Trophoblast cell (in vitro differentiated cells and primary cell): Measurements from ENCODE around the gene HSD3B1. TPM values are rescaled to one million over a fixed set of nuclear protein-coding genes. Genes with fewer than 3 reads are reported as not detected.

Experiments
- DNase-seq, 2 donors: peaks; one replicate each; pipeline ENCODE4 v3.0.0-alpha.2; 2016
- H2AFZ ChIP-seq: 2 replicates; pipeline ENCODE4 v1.6.1; 2013; ENCODE audit warnings: low read length, moderate library complexity, mild to moderate bottlenecking; ENCODE audit not compliant: insufficient read depth, poor library complexity
- H2AK5ac ChIP-seq: 2 replicates; pipeline ENCODE4 v1.6.1; 2013; ENCODE audit warnings: mild to moderate bottlenecking, low read length
- H2BK120ac ChIP-seq: 2 replicates; pipeline ENCODE4 v1.6.1; 2013; ENCODE audit warnings: low read length, mild to moderate bottlenecking, moderate library complexity; ENCODE audit not compliant: insufficient read depth, poor library complexity
- H2BK12ac ChIP-seq: 2 replicates; pipeline ENCODE4 v1.6.1; 2013; ENCODE audit warnings: mild to moderate bottlenecking, low read length, moderate library complexity
- H2BK5ac ChIP-seq: 2 replicates; pipeline ENCODE4 v1.6.1; 2013; ENCODE audit warnings: low read length, low read depth, moderate library complexity, mild to moderate bottlenecking; ENCODE audit not compliant: poor library complexity
- H3K14ac ChIP-seq: 2 replicates; pipeline ENCODE4 v1.6.1; 2013; ENCODE audit warnings: mild to moderate bottlenecking, low read length
- H3K18ac ChIP-seq: 2 replicates; pipeline ENCODE4 v1.6.1; 2013; ENCODE audit warnings: mild to moderate bottlenecking, low read length
- H3K23ac ChIP-seq: 2 replicates; pipeline ENCODE4 v1.6.1; 2013; ENCODE audit warnings: low read length
- H3K27ac ChIP-seq: 2 replicates; pipeline ENCODE4 v1.5.1; 2013; ENCODE audit warnings: low read depth, mild to moderate bottlenecking, inconsistent platforms, low read length, moderate library complexity
- H3K27me3 ChIP-seq: 2 replicates; pipeline ENCODE4 v1.6.1; 2013; ENCODE audit warnings: inconsistent platforms, mild to moderate bottlenecking, low read length, moderate library complexity; ENCODE audit not compliant: insufficient read depth
- H3K36me3 ChIP-seq, 2 experiments: 1 replicate in 1 of 2; 2 replicates in 1 of 2; pipeline ENCODE4 v1.6.1; 2013; ENCODE audit warnings: low read length in 2 of 2, mild to moderate bottlenecking in 2 of 2, moderate library complexity in 1 of 2; ENCODE audit not compliant: insufficient read depth in 2 of 2, control insufficient read depth in 1 of 2
- H3K4ac ChIP-seq: 2 replicates; pipeline ENCODE4 v1.6.1; 2013; ENCODE audit warnings: low read depth, mild to moderate bottlenecking, low read length, moderate library complexity
- H3K4me1 ChIP-seq, 2 experiments: 1 replicate in 1 of 2; 2 replicates in 1 of 2; pipeline ENCODE4 v1.6.1; 2013; ENCODE audit warnings: low read length in 2 of 2, mild to moderate bottlenecking in 2 of 2, moderate library complexity in 1 of 2; ENCODE audit not compliant: insufficient read depth in 2 of 2, control insufficient read depth in 1 of 2
- H3K4me2 ChIP-seq: 2 replicates; pipeline ENCODE4 v1.6.1; 2013; ENCODE audit warnings: inconsistent platforms, mild to moderate bottlenecking, low read length, moderate library complexity
- H3K4me3 ChIP-seq: 2 replicates; pipeline ENCODE4 v1.5.1; 2013; ENCODE audit warnings: mild to moderate bottlenecking, low read depth, low read length, inconsistent platforms
- H3K79me1 ChIP-seq: one replicate; pipeline ENCODE4 v1.6.1; 2013; ENCODE audit warnings: low read length
- H3K79me2 ChIP-seq: 2 replicates; pipeline ENCODE4 v1.6.1; 2013; ENCODE audit warnings: low read length, mild to moderate bottlenecking; ENCODE audit not compliant: control insufficient read depth, insufficient read depth, poor library complexity
- H3K9ac ChIP-seq: 2 replicates; pipeline ENCODE4 v1.6.1; 2013; ENCODE audit warnings: mild to moderate bottlenecking, low read length
- H3K9me3 ChIP-seq: 2 replicates; pipeline ENCODE4 v1.6.1; 2013; ENCODE audit warnings: low read depth, mild to moderate bottlenecking, control low read depth, inconsistent platforms, low read length; ENCODE audit not compliant: insufficient read depth
- H4K12ac ChIP-seq: 2 replicates; pipeline ENCODE4 v1.6.1; 2013; ENCODE audit warnings: low read depth, mild to moderate bottlenecking, low read length, moderate library complexity
- H4K8ac ChIP-seq: 2 replicates; pipeline ENCODE4 v1.6.1; 2013; ENCODE audit warnings: low read depth, mild to moderate bottlenecking, low read length, moderate library complexity
- H4K91ac ChIP-seq: one replicate; pipeline ENCODE4 v1.6.1; 2013; ENCODE audit warnings: low read depth, mild to moderate bottlenecking, low read length, moderate library complexity
- WGBS: extraction: QIAGEN DNeasy Blood & Tissue Kit; methylation state at CpG from one replicate; pipeline ENCODE4 v1.1.7; 2013; ENCODE audit warnings: missing lambda C conversion rate; ENCODE audit not compliant: insufficient read length, insufficient coverage; ENCODE audit errors: extremely low coverage; 5-methylcytosine and 5-hydroxymethylcytosine counted together
- polyA plus RNA-seq: library from polyadenylated mRNA; stranded (reverse); fragments of 200-250 nt; gene quantifications from 2 replicates; pipeline ENCODE4 v1.2.3, GENCODE V29; 2013

Gene HSD3B1
- polyA plus RNA-seq = 250 and 277 TPM in 2 replicates

DNA sequence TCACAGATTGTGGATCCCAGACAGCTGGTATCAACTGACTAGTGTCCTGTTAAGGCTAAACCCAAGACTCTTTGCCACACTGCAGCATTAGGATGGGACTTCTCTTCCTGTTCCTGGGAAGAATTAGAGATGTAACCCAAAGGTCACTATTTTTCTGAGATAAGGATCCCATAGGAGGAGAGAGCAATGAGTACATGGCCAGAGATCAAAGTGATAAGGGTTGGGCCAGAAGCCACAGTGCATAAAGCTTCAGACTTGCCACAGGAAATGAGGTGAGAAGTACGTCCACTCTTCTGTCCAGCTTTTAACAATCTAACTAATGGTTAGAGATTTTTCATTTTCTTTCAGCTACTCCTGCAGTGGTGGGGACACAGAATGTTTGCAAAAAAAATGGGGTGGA is at the start of gene HSD3B1:
Gene HSD3B1 (plus strand): TSS at position 270 of the 400 bp plus-strand sequence. CDS start 267 bp downstream, outside the sequence.
- Histone ChIP-seq H4K91ac (peak within 1 kb of the TSS; percentile 86), H3K79me2 (peaks cover 4% of the 10 kb centered on the region), H2BK12ac (peak within 1 kb of the TSS; percentile 55), H3K23ac (no peak within 1 kb of the TSS), H3K27ac (peak within 1 kb of the TSS; percentile 1), H2BK120ac (peak within 1 kb of the TSS; percentile 29), H3K4ac (peak within 1 kb of the TSS; percentile 43), H3K18ac (peak within 1 kb of the TSS; percentile 46), H3K27me3 (no peaks in the 10 kb centered on the region), H4K8ac (peak within 1 kb of the TSS; percentile 61), H3K9me3 (no peaks in the 10 kb centered on the region), H3K4me3 (no peak within 1 kb of the TSS), H3K9ac (no peak within 1 kb of the TSS), H4K12ac (no peak within 1 kb of the TSS), H3K4me1 (peaks cover 3 to 12% of the 10 kb centered on the region in 2 experiments), H2BK5ac (peak within 1 kb of the TSS; percentile 74), H2AK5ac (peak within 1 kb of the TSS; percentile 57), H2AFZ (no peak within 1 kb of the TSS), H3K79me1 (peaks cover 11% of the 10 kb centered on the region), H3K4me2 (peak within 1 kb of the TSS; percentile 21), H3K36me3 (peaks cover 4 to 6% of the 10 kb centered on the region in 2 experiments), H3K14ac (peak within 1 kb of the TSS; percentile 65)
- WGBS = no CpG with 5 or more reads among the region's 1 CpG
- DNase-seq = peak; percentile 62 to 82

DNA sequence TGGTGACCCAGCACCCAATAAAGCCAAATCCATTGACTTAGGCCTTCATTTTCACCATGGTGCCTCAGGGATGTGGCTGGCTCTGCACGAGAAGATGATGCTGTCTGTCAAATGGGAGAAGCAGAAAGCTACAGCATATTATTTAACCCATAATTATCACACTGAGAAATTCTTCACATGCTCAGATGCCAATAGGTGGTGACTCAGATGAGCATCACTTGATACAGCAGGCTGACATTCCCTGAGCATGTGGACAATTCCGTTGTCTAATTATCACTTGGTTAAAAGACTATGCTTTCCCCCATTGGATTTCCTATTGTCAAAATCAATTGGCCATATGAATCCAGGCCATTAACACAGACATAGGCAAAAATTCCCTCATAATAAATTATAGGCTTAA is 44.0 kb upstream of the HSD3B1 start:
- Histone ChIP-seq H2AK5ac (no peak overlapping the region), H3K4me3 (no peak overlapping the region), H3K14ac (no peak overlapping the region), H2AFZ (no peak overlapping the region), H3K27ac (no peak overlapping the region), H2BK120ac (no peak overlapping the region), H3K4ac (no peak overlapping the region), H4K91ac (no peak overlapping the region), H3K4me2 (no peak overlapping the region), H4K12ac (no peak overlapping the region), H3K4me1 (peaks cover 3% of the 10 kb centered on the region in 2 experiments), H4K8ac (no peak overlapping the region), H3K9ac (no peak overlapping the region), H3K79me1 (no peaks in the 10 kb centered on the region), H3K36me3 (no peaks in the 10 kb centered on the region), H3K27me3 (no peaks in the 10 kb centered on the region), H3K23ac (no peak overlapping the region), H3K18ac (no peak overlapping the region), H3K79me2 (no peaks in the 10 kb centered on the region), H2BK5ac (no peak overlapping the region), H2BK12ac (no peak overlapping the region), H3K9me3 (no peaks in the 10 kb centered on the region)
- WGBS = no CpG with 5 or more reads among the region's 2 CpGs
- no peak for DNase-seq

- no CpG with 5 or more reads among the region's 2 CpGs for WGBS
- no peak overlapping the region for H2BK120ac ChIP-seq
- no peak for DNase-seq
- no peak overlapping the region for H2AFZ ChIP-seq
- no peak overlapping the region for H2AK5ac ChIP-seq
- H3K79me1 ChIP-seq = no peaks in the 10 kb centered on the region
- no peaks in the 10 kb centered on the region for H3K27me3 ChIP-seq
- no peak overlapping the region for H4K12ac ChIP-seq
- H2BK12ac ChIP-seq = no peak overlapping the region
- H3K79me2 ChIP-seq = no peaks in the 10 kb centered on the region
- H2BK5ac ChIP-seq = no peak overlapping the region
- H3K4me2 ChIP-seq = no peak overlapping the region
- H3K14ac ChIP-seq = no peak overlapping the region
- H3K9ac ChIP-seq = no peak overlapping the region
- H3K9me3 ChIP-seq = no peaks in the 10 kb centered on the region
- H3K27ac ChIP-seq = no peak overlapping the region
- H3K4me1 ChIP-seq = peaks cover 3% of the 10 kb centered on the region in 2 experiments
- H4K8ac ChIP-seq = no peak overlapping the region
- H3K4me3 ChIP-seq = no peak overlapping the region
- no peak overlapping the region for H3K23ac ChIP-seq
- H3K36me3 ChIP-seq = no peaks in the 10 kb centered on the region
- no peak overlapping the region for H3K4ac ChIP-seq
- no peak overlapping the region for H3K18ac ChIP-seq
- H4K91ac ChIP-seq = no peak overlapping the region
Observed at GRCh38 chr1:119463569-119463968, 43.4 kb upstream of the HSD3B1 start.

DNA sequence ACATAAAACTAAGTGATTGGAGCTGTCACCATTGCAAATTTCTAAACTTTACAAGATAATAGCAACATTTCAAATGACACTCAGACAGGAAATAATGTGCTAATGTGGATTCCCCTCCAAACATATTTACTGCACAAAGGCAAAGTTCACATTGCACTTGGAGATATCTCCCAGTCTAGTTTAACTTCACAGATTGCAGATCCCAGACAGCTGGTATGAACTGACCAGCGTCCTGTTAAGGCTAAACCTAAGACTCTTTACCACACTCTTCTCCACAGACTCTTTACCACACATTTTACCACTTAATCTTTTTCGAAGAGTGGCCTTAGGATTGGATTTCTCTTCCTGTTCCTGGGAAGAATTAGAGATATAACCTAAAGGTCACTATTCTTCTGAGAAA is 40.6 kb upstream of the HSD3B1 start:
- Histone ChIP-seq H4K12ac (no peak overlapping the region), H2AFZ (no peak overlapping the region), H2BK120ac (no peak overlapping the region), H3K27me3 (no peaks in the 10 kb centered on the region), H3K9me3 (no peaks in the 10 kb centered on the region), H2BK5ac (no peak overlapping the region), H3K4me1 (peaks cover 3% of the 10 kb centered on the region in 2 experiments), H3K9ac (no peak overlapping the region), H3K18ac (no peak overlapping the region), H3K23ac (no peak overlapping the region), H2BK12ac (no peak overlapping the region), H4K91ac (no peak overlapping the region), H3K4me2 (no peak overlapping the region), H3K14ac (no peak overlapping the region), H3K4ac (no peak overlapping the region), H2AK5ac (no peak overlapping the region), H4K8ac (no peak overlapping the region), H3K4me3 (no peak overlapping the region), H3K79me1 (no peaks in the 10 kb centered on the region), H3K27ac (no peak overlapping the region), H3K79me2 (no peaks in the 10 kb centered on the region), H3K36me3 (no peaks in the 10 kb centered on the region)
- WGBS = no CpG with 5 or more reads among the region's 2 CpGs
- no peak for DNase-seq
